MM.1S (cell line): Measurements from ENCODE around the gene C17orf107.

ENCODE experiments used
- EZH2 ChIP-seq: fragments of 300-600 bp; sonication (generic); optimal IDR thresholded peaks from 2 replicates; pipeline ENCODE3; 2017; ENCODE audit warnings: low read depth, mild to moderate bottlenecking, antibody characterized with exemption, low read length, mixed read lengths
- EZH2phosphoT487 ChIP-seq: fragments of 300-600 bp; sonication (generic); IDR thresholded peaks from 2 replicates; pipeline ENCODE4 v1.6.1; 2018; ENCODE audit warnings: antibody characterized with exemption, low read length
- TF ChIP-seq, protein P1 (sequence below): fragments of 300-600 bp; sonication (generic); IDR thresholded peaks from 2 replicates; pipeline ENCODE4 v1.5.1; 2016; ENCODE audit warnings: antibody characterized with exemption, low read length, mixed read lengths

DNA sequence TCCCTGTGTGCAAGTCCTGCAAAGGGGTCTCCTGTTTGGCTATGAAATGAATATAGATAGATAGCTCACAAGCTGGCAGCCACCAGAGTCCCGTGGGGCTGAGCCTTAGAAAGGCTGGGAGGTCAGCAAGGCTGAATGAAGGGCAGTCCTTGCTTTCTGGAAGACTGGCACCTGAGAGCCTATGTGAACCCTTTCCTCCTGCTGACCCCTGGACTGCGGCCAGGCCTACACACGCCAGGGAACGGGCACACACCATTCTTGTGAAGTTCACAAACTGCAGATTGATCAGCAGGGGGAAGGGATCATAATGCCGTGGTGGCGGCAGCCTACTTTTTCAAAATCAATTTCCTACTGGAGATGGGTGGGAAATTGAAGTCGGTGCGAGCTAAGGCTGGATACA, 985 bp upstream of the C17orf107 start:
- TF ChIP-seq, protein P1, sequence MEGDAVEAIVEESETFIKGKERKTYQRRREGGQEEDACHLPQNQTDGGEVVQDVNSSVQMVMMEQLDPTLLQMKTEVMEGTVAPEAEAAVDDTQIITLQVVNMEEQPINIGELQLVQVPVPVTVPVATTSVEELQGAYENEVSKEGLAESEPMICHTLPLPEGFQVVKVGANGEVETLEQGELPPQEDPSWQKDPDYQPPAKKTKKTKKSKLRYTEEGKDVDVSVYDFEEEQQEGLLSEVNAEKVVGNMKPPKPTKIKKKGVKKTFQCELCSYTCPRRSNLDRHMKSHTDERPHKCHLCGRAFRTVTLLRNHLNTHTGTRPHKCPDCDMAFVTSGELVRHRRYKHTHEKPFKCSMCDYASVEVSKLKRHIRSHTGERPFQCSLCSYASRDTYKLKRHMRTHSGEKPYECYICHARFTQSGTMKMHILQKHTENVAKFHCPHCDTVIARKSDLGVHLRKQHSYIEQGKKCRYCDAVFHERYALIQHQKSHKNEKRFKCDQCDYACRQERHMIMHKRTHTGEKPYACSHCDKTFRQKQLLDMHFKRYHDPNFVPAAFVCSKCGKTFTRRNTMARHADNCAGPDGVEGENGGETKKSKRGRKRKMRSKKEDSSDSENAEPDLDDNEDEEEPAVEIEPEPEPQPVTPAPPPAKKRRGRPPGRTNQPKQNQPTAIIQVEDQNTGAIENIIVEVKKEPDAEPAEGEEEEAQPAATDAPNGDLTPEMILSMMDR = no peak
- TF ChIP-seq EZH2phosphoT487 = no peak
- TF ChIP-seq EZH2 = no peak
